ENCODE measurements around the gene NBEAL1. TPM values are rescaled to one million over a fixed set of nuclear protein-coding genes. Genes with fewer than 3 reads are reported as not detected.

The NBEAL1 gene
- total and polyA plus RNA-seq, 2 of the 8 experiments (the other 6 are each of a cell fraction or from before 2014, with no cell fraction given) = 2.3 to 10.7 TPM

- H3K79me2 ChIP-seq (ENCODE audit: control insufficient read depth in 1 of 2, insufficient read depth in 2 of 2, low read length in 2 of 2) = no peaks in the 10 kb centered on the region
- H3K23ac ChIP-seq (ENCODE audit: insufficient read length) = no peak overlapping the region
- no peak overlapping the region for H3K4me2 ChIP-seq (ENCODE audit: insufficient read depth in 1 of 2, low read depth in 2 of 2, low read length in 2 of 2)
- no peak overlapping the region for H2BK15ac ChIP-seq (ENCODE audit: low read length)
- CTCF ChIA-PET (ENCODE audit: partially characterized antibody) = no interaction called here
- no peak overlapping the region for H4K91ac ChIP-seq (replicated peaks; ENCODE audit: insufficient read length, low read length)
- DNase-seq (ENCODE audit: low read depth in 1 of 2, low spot score in 2 of 2) (no peak), FAIRE-seq (no peak)
- no peak overlapping the region for H4K8ac ChIP-seq (ENCODE audit: extremely low read depth, insufficient read depth, low read length)
- H3K9ac ChIP-seq (replicated peaks in 1 of 4; ENCODE audit: extremely low read depth in 1 of 4, low read depth in 3 of 4, low read length in 3 of 4) = no peak overlapping the region
- H4K20me1 ChIP-seq (replicated peaks in 1 of 2; ENCODE audit: control insufficient read depth in 1 of 2, insufficient read depth in 2 of 2, low read length in 2 of 2) = no peaks in the 10 kb centered on the region
- H2BK5ac ChIP-seq (ENCODE audit: low read depth, low read length) = no peak overlapping the region
- no peak overlapping the region for H4K5ac ChIP-seq (ENCODE audit: insufficient read length, low read depth, low read length)
- no peak overlapping the region for H3K18ac ChIP-seq (ENCODE audit: extremely low read depth, low read length)
- POLR2A ChIA-PET (ENCODE audit: partially characterized antibody) = no interaction called here
- no peaks in the 10 kb centered on the region for H3K9me3 ChIP-seq (ENCODE audit: insufficient read depth in 2 of 2, low read depth in 1 of 2, low read length in 1 of 2)
- H3K27ac ChIP-seq (ENCODE audit: low read depth, low read length) = no peak overlapping the region
- no peak overlapping the region for H3K14ac ChIP-seq (ENCODE audit: insufficient read length)
- H2BK20ac ChIP-seq (ENCODE audit: low read length) = no peak overlapping the region
- no peak overlapping the region for H2AK5ac ChIP-seq (ENCODE audit: low read depth, low read length)
- H3K27me3 ChIP-seq (replicated peaks in 1 of 4; ENCODE audit: control insufficient read depth in 3 of 4, extremely low read depth in 1 of 4, insufficient read depth in 3 of 4, low read length in 3 of 4) = no peaks in the 10 kb centered on the region
- H3K4me1 ChIP-seq (replicated peaks in 1 of 4; ENCODE audit: control insufficient read depth in 3 of 4, insufficient read depth in 4 of 4, low read length in 3 of 4) = no peaks in the 10 kb centered on the region
- H2AFZ ChIP-seq (ENCODE audit: low read length) = no peak overlapping the region
- H3K79me1 ChIP-seq (ENCODE audit: low read depth, low read length) = no peaks in the 10 kb centered on the region
- no peak overlapping the region for H2BK120ac ChIP-seq (replicated peaks; ENCODE audit: low read depth, low read length)
- H3K56ac ChIP-seq (replicated peaks; ENCODE audit: insufficient read length, low read depth, low read length) = no peak overlapping the region
- no peak overlapping the region for H3K4me3 ChIP-seq (ENCODE audit: extremely low read depth in 1 of 4, insufficient read depth in 2 of 4, low read depth in 3 of 4, low read length in 4 of 4)
- no peak overlapping the region for H3K4ac ChIP-seq (replicated peaks; ENCODE audit: insufficient read length, low read depth, low read length)
- no peak overlapping the region for H2BK12ac ChIP-seq (ENCODE audit: low read depth, low read length)
- no peaks in the 10 kb centered on the region for H3K23me2 ChIP-seq (ENCODE audit: low read depth, low read length)
- no peaks in the 10 kb centered on the region for H3K36me3 ChIP-seq (ENCODE audit: control insufficient read depth in 2 of 4, insufficient read depth in 4 of 4, low read length in 3 of 4)
- TF ChIP-seq EZH2 (IDR thresholded peaks at IDR 0.05; ENCODE audit: low read depth, low read length, severe bottlenecking) (no peak), NRF1 (IDR thresholded peaks at IDR 0.05; ENCODE audit: low read depth, low read length) (no peak), CHD2 (IDR thresholded peaks at IDR 0.05; ENCODE audit: low read length) (no peak), EP300 (IDR thresholded peaks at IDR 0.05; ENCODE audit: borderline replicate concordance in 1 of 2, low read depth in 2 of 2, low read length in 2 of 2) (no peak), SAP30 (IDR thresholded peaks at IDR 0.05; ENCODE audit: insufficient read depth, insufficient replicate concordance, low read length) (no peak), ZNF274 (IDR thresholded peaks at IDR 0.05; ENCODE audit: borderline replicate concordance, extremely low read depth, low read length) (no peak), RXRA (IDR thresholded peaks at IDR 0.05; ENCODE audit: insufficient read depth, low read depth, low read length) (no peak), EGR1 (IDR thresholded peaks at IDR 0.05; ENCODE audit: borderline replicate concordance, low read depth, low read length) (no peak), CTCF (IDR thresholded peaks at IDR 0.05; ENCODE audit: control extremely low read depth in 1 of 3, insufficient read depth in 1 of 3, low read depth in 1 of 3, low read length in 3 of 3) (no peak)
- TF ChIP-seq, protein P1, sequence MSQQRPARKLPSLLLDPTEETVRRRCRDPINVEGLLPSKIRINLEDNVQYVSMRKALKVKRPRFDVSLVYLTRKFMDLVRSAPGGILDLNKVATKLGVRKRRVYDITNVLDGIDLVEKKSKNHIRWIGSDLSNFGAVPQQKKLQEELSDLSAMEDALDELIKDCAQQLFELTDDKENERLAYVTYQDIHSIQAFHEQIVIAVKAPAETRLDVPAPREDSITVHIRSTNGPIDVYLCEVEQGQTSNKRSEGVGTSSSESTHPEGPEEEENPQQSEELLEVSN (IDR thresholded peaks at IDR 0.05) = no peak
Observed at GRCh38 chr2:203143391-203143790, 128.7 kb downstream of the NBEAL1 start.
